ENCODE measurements around the gene XCR1. TPM values are rescaled to one million over a fixed set of nuclear protein-coding genes. Genes with fewer than 3 reads are reported as not detected.
"Not testable (repeated sequence)": the region's sequence is repeated elsewhere in the genome, so short reads cannot be mapped to it uniquely, and the experiment has no call there.

The XCR1 gene
- total and polyA plus RNA-seq, 2 donors (not counting 3 experiments of a cell fraction or from before 2014, with no cell fraction given): not detected

- TF ChIP-seq MYC (IDR thresholded peaks at IDR 0.05; ENCODE audit: low read depth, low read length): no peak
- no peak for TF ChIP-seq JUN (IDR thresholded peaks at IDR 0.05; ENCODE audit: borderline replicate concordance, insufficient read depth, insufficient read length, low read depth)
- TF ChIP-seq FOS (IDR thresholded peaks at IDR 0.05; ENCODE audit: borderline replicate concordance, insufficient read depth, low read length): no peak
- TF ChIP-seq POLR2A (IDR thresholded peaks at IDR 0.05; ENCODE audit: low read depth, low read length): no peak
- no peak for TF ChIP-seq MAX (IDR thresholded peaks at IDR 0.05; ENCODE audit: insufficient read depth, insufficient read length)
- no peak for TF ChIP-seq EZH2 (IDR thresholded peaks at IDR 0.05; ENCODE audit: borderline replicate concordance, low read depth, low read length, severe bottlenecking)
- no peak for TF ChIP-seq GATA2 (IDR thresholded peaks at IDR 0.05; ENCODE audit: insufficient read depth, insufficient read length, low read depth, low read length)
- TF ChIP-seq POLR2AphosphoS5 (IDR thresholded peaks at IDR 0.05; ENCODE audit: insufficient read depth, low read depth, low read length): no peak
- DNase-seq (ENCODE audit: low read depth, low spot score): no peak
- CTCF ChIA-PET: no interaction called here
- H3K27ac ChIP-seq (ENCODE audit: insufficient read depth, low read depth, low read length): no peak overlapping the region
- POLR2A ChIA-PET: no interaction called here
- no peak for FAIRE-seq
- no peaks in the 10 kb centered on the region for H3K36me3 ChIP-seq (ENCODE audit: control insufficient read depth in 2 of 2, extremely low read depth in 1 of 2, insufficient read depth in 2 of 2, low read length in 2 of 2)
- H4K20me1 ChIP-seq (replicated peaks; ENCODE audit: control insufficient read depth, extremely low read depth, insufficient read depth, low read length): no peaks in the 10 kb centered on the region
- no peaks in the 10 kb centered on the region for H3K9me3 ChIP-seq (replicated peaks; ENCODE audit: control insufficient read depth, insufficient read depth, low read length)
- H3K9me1 ChIP-seq (replicated peaks; ENCODE audit: control insufficient read depth, extremely low read depth, insufficient read depth, low read length): no peaks in the 10 kb centered on the region
- no peak overlapping the region for H3K9ac ChIP-seq (replicated peaks; ENCODE audit: extremely low read depth, insufficient read depth, low read length)
- dilution Hi-C loops (cut with MboI; ENCODE audit: extremely low pct_ligation_motif_present, low sequenced_read_pairs): no loop called here
- H3K4me3 ChIP-seq (replicated peaks in 1 of 3; ENCODE audit: insufficient read depth in 1 of 3, low read depth in 1 of 3, low read length in 3 of 3): no peak overlapping the region
- intact Hi-C loops (cut with micrococcal nuclease): no loop called here
- H2AFZ ChIP-seq (ENCODE audit: low read depth, low read length): no peak overlapping the region
- no peaks in the 10 kb centered on the region for H3K79me2 ChIP-seq (ENCODE audit: control insufficient read depth, insufficient read depth, low read length)
- BruUV-seq (replicated peaks): no TSS peak
- H3K4me2 ChIP-seq (ENCODE audit: insufficient read depth, low read length): no peak overlapping the region
- no peaks in the 10 kb centered on the region for H3K4me1 ChIP-seq (ENCODE audit: control insufficient read depth, extremely low read depth, insufficient read depth, low read length)
- H3K27me3 ChIP-seq (ENCODE audit: control insufficient read depth in 2 of 2, insufficient read depth in 2 of 2, low read length in 2 of 2): peaks cover 0 to 5% of the 10 kb centered on the region in 2 experiments
These were observed 29.4 kb upstream of the XCR1 start for GRCh38 chr3:46056686-46057085.

GRCh38 chr3:46053761-46054515 is 26.7 kb upstream of the XCR1 start:
- CTCF ChIA-PET; H3K4me1 ChIP-seq (ENCODE audit: control insufficient read depth, extremely low read depth, insufficient read depth, low read length); dilution Hi-C loops (cut with MboI; ENCODE audit: extremely low pct_ligation_motif_present, low sequenced_read_pairs); H3K4me3 ChIP-seq (replicated peaks in 1 of 3; ENCODE audit: insufficient read depth in 1 of 3, low read depth in 1 of 3, low read length in 3 of 3); H3K9me1 ChIP-seq (replicated peaks; ENCODE audit: control insufficient read depth, extremely low read depth, insufficient read depth, low read length); H3K27me3 ChIP-seq (ENCODE audit: control insufficient read depth in 2 of 2, insufficient read depth in 2 of 2, low read length in 2 of 2); POLR2A ChIA-PET; DNase-seq (ENCODE audit: low read depth, low spot score); BruUV-seq (replicated peaks); H3K9me3 ChIP-seq (replicated peaks; ENCODE audit: control insufficient read depth, insufficient read depth, low read length); H2AFZ ChIP-seq (ENCODE audit: low read depth, low read length); H3K4me2 ChIP-seq (ENCODE audit: insufficient read depth, low read length); FAIRE-seq; H3K9ac ChIP-seq (replicated peaks; ENCODE audit: extremely low read depth, insufficient read depth, low read length); H3K79me2 ChIP-seq (ENCODE audit: control insufficient read depth, insufficient read depth, low read length); H3K27ac ChIP-seq (ENCODE audit: insufficient read depth, low read depth, low read length); intact Hi-C loops (cut with micrococcal nuclease); H4K20me1 ChIP-seq (replicated peaks; ENCODE audit: control insufficient read depth, extremely low read depth, insufficient read depth, low read length); H3K36me3 ChIP-seq (ENCODE audit: control insufficient read depth in 2 of 2, extremely low read depth in 1 of 2, insufficient read depth in 2 of 2, low read length in 2 of 2): not testable (repeated sequence)

- H3K4me1 ChIP-seq (ENCODE audit: control insufficient read depth, extremely low read depth, insufficient read depth, low read length); H3K9ac ChIP-seq (replicated peaks; ENCODE audit: extremely low read depth, insufficient read depth, low read length); POLR2A ChIA-PET; H4K20me1 ChIP-seq (replicated peaks; ENCODE audit: control insufficient read depth, extremely low read depth, insufficient read depth, low read length); H3K4me2 ChIP-seq (ENCODE audit: insufficient read depth, low read length); dilution Hi-C loops (cut with MboI; ENCODE audit: extremely low pct_ligation_motif_present, low sequenced_read_pairs); FAIRE-seq; intact Hi-C loops (cut with micrococcal nuclease); CTCF ChIA-PET; H3K9me3 ChIP-seq (replicated peaks; ENCODE audit: control insufficient read depth, insufficient read depth, low read length); H3K27ac ChIP-seq (ENCODE audit: insufficient read depth, low read depth, low read length); H3K4me3 ChIP-seq (replicated peaks in 1 of 3; ENCODE audit: insufficient read depth in 1 of 3, low read depth in 1 of 3, low read length in 3 of 3); DNase-seq (ENCODE audit: low read depth, low spot score); H3K9me1 ChIP-seq (replicated peaks; ENCODE audit: control insufficient read depth, extremely low read depth, insufficient read depth, low read length); BruUV-seq (replicated peaks); H3K79me2 ChIP-seq (ENCODE audit: control insufficient read depth, insufficient read depth, low read length); H3K36me3 ChIP-seq (ENCODE audit: control insufficient read depth in 2 of 2, extremely low read depth in 1 of 2, insufficient read depth in 2 of 2, low read length in 2 of 2); H2AFZ ChIP-seq (ENCODE audit: low read depth, low read length); H3K27me3 ChIP-seq (ENCODE audit: control insufficient read depth in 2 of 2, insufficient read depth in 2 of 2, low read length in 2 of 2): not testable (repeated sequence)
These were observed 26.0 kb upstream of the XCR1 start for GRCh38 chr3:46053265-46053664.
